ENCODE data around the gene FHIP1B. TPM values are rescaled to one million over a fixed set of nuclear protein-coding genes. Genes with fewer than 3 reads are reported as not detected.

Gene FHIP1B
- polyA plus RNA-seq, 1 donor from 2014 or later = 36.0 TPM

- no peaks in the 10 kb centered on the region for H4K20me1 ChIP-seq (ENCODE audit: insufficient read depth)
- TF ChIP-seq TAF1 (IDR thresholded peaks at IDR 0.05; ENCODE audit: low read depth) (no peak), RAD21 (conservative IDR thresholded peaks at IDR 0.05) (no peak), EZH2 (IDR thresholded peaks at IDR 0.05; ENCODE audit: borderline replicate concordance, insufficient read depth, low read length, poor library complexity, severe bottlenecking) (no peak), CTCF (IDR thresholded peaks at IDR 0.05; ENCODE audit: poor library complexity, severe bottlenecking) (no peak), EP300 (conservative IDR thresholded peaks at IDR 0.05; ENCODE audit: poor library complexity, severe bottlenecking) (no peak), MXI1 (conservative IDR thresholded peaks at IDR 0.05; ENCODE audit: poor library complexity, severe bottlenecking) (no peak), POLR2AphosphoS5 (IDR thresholded peaks at IDR 0.05) (no peak), REST (IDR thresholded peaks at IDR 0.05; ENCODE audit: borderline replicate concordance) (no peak), SMC3 (conservative IDR thresholded peaks at IDR 0.05; ENCODE audit: poor library complexity) (no peak)
Measured at GRCh38 chr11:6203327-6203726, 31.1 kb downstream of the FHIP1B start.

GRCh38 chr11:6202041-6202440 lies 32.4 kb downstream of the FHIP1B start:
- H3K79me2 ChIP-seq (replicated peaks; ENCODE audit: insufficient read depth, low read length) = no peaks in the 10 kb centered on the region
- TF ChIP-seq POLR2AphosphoS5 (IDR thresholded peaks at IDR 0.05) (no peak), CTCF (IDR thresholded peaks at IDR 0.05; ENCODE audit: poor library complexity, severe bottlenecking) (no peak), REST (IDR thresholded peaks at IDR 0.05; ENCODE audit: borderline replicate concordance) (no peak), TAF1 (IDR thresholded peaks at IDR 0.05; ENCODE audit: low read depth) (no peak), RAD21 (conservative IDR thresholded peaks at IDR 0.05) (no peak), SMC3 (conservative IDR thresholded peaks at IDR 0.05; ENCODE audit: poor library complexity) (no peak), MXI1 (conservative IDR thresholded peaks at IDR 0.05; ENCODE audit: poor library complexity, severe bottlenecking) (no peak), EZH2 (IDR thresholded peaks at IDR 0.05; ENCODE audit: borderline replicate concordance, insufficient read depth, low read length, poor library complexity, severe bottlenecking) (no peak), EP300 (conservative IDR thresholded peaks at IDR 0.05; ENCODE audit: poor library complexity, severe bottlenecking) (no peak)
- H2AFZ ChIP-seq (ENCODE audit: low read depth, low read length) = no peak overlapping the region
- H3F3A ChIP-seq (ENCODE audit: insufficient read depth, low read length, poor library complexity, severe bottlenecking) = no peaks in the 10 kb centered on the region
- H3K36me3 ChIP-seq (ENCODE audit: insufficient read depth, low read length) = no peaks in the 10 kb centered on the region
- H3K4me2 ChIP-seq (ENCODE audit: low read length) = no peak overlapping the region
- no peaks in the 10 kb centered on the region for H3K9me2 ChIP-seq (ENCODE audit: insufficient read depth, low read length)
- H3K9ac ChIP-seq (ENCODE audit: low read length) = no peak overlapping the region
- H3K9me3 ChIP-seq (ENCODE audit: low read length) = no peaks in the 10 kb centered on the region
- H4K20me1 ChIP-seq (ENCODE audit: insufficient read depth) = no peaks in the 10 kb centered on the region
- no peaks in the 10 kb centered on the region for H3K27me3 ChIP-seq (ENCODE audit: insufficient read depth, low read depth, low read length)
- H3K4me3 ChIP-seq (ENCODE audit: low read length) = no peak overlapping the region
- no peak overlapping the region for H3K27ac ChIP-seq (ENCODE audit: low read length)

More at GRCh38 chr11:6203327-6203726, 31.1 kb downstream of the FHIP1B start:
- Histone ChIP-seq H3K4me3 (ENCODE audit: low read length) (no peak overlapping the region), H2AFZ (ENCODE audit: low read depth, low read length) (no peak overlapping the region), H3K9me2 (ENCODE audit: insufficient read depth, low read length) (no peaks in the 10 kb centered on the region), H3K36me3 (ENCODE audit: insufficient read depth, low read length) (no peaks in the 10 kb centered on the region), H3K27me3 (ENCODE audit: insufficient read depth, low read depth, low read length) (no peaks in the 10 kb centered on the region), H3K4me2 (ENCODE audit: low read length) (no peak overlapping the region), H3K27ac (ENCODE audit: low read length) (no peak overlapping the region), H3F3A (ENCODE audit: insufficient read depth, low read length, poor library complexity, severe bottlenecking) (no peaks in the 10 kb centered on the region), H3K9me3 (ENCODE audit: low read length) (no peaks in the 10 kb centered on the region), H3K79me2 (replicated peaks; ENCODE audit: insufficient read depth, low read length) (no peaks in the 10 kb centered on the region), H3K9ac (ENCODE audit: low read length) (no peak overlapping the region)

All from neural cell (in vitro differentiated cells).